HepG2 (cell line): Measurements from ENCODE around the gene KDM5B. TPM values are rescaled to one million over a fixed set of nuclear protein-coding genes. Genes with fewer than 3 reads are reported as not detected.

ENCODE experiments used
- ARHGAP35 ChIP-seq: sonication (generic); formaldehyde crosslinking; IDR thresholded peaks from 2 replicates; pipeline ENCODE4 v1.9.0; 2022; ENCODE audit warnings: mild to moderate bottlenecking, inconsistent platforms, moderate library complexity, missing genetic modification reagents, borderline replicate concordance
- HMG20B ChIP-seq: conservative IDR thresholded peaks from 2 replicates; pipeline ENCODE4 v1.6.1; 2016; ENCODE audit warnings: missing genetic modification reagents, missing compliant biosample characterization
- HOXA9 ChIP-seq: sonication (generic); formaldehyde crosslinking; IDR thresholded peaks from 2 replicates; pipeline ENCODE4 v1.8.1; 2022; ENCODE audit warnings: missing genetic modification reagents, mild to moderate bottlenecking, moderate library complexity, borderline replicate concordance
- RFXANK ChIP-seq: IDR thresholded peaks from 2 replicates; pipeline ENCODE4 v1.6.1; 2016
- ZNF30 ChIP-seq: sonication (generic); formaldehyde crosslinking; IDR thresholded peaks from 2 replicates; pipeline ENCODE4 v1.5.0; 2020; ENCODE audit warnings: mild to moderate bottlenecking, missing genetic modification reagents
- ZNF512B ChIP-seq: sonication (generic); formaldehyde crosslinking; IDR thresholded peaks from 2 replicates; pipeline ENCODE4 v1.5.1; 2020; ENCODE audit warnings: missing genetic modification reagents, mild to moderate bottlenecking, borderline replicate concordance
- ZNF576 ChIP-seq: sonication (generic); formaldehyde crosslinking; IDR thresholded peaks from 2 replicates; pipeline ENCODE4 v1.4.0; 2020; ENCODE audit warnings: mild to moderate bottlenecking, missing genetic modification reagents
- ZNF790 ChIP-seq: sonication (generic); formaldehyde crosslinking; IDR thresholded peaks from 2 replicates; pipeline ENCODE4 v1.8.0; 2022; ENCODE audit warnings: missing genetic modification reagents, mild to moderate bottlenecking, borderline replicate concordance
- polyA plus RNA-seq, 8 experiments: library from polyadenylated mRNA; depleted of rRNA in 3 of 8; stranded (reverse) in 7 of 8; unstranded in 1 of 8; fragments of >200 nt; fragmentation: Illumina TruSeq in 4 of 8; extraction: Trizol in 4 of 8; gene quantifications; 2 replicates each; pipeline versions ENCODE4 v1.2.1 to v1.2.3, GENCODE V29; 2011 to 2016; ENCODE audit warnings: low read depth in 4 of 8, missing spikeins in 1 of 8, mixed read lengths in 1 of 8; ENCODE audit not compliant: insufficient read depth in 1 of 8
- total RNA-seq, 5 experiments: library from RNA; depleted of rRNA; stranded (reverse); fragments of >200 nt; fragmentation: Illumina TruSeq; extraction: Trizol; gene quantifications; 2 replicates each; pipeline ENCODE4 v1.2.3, GENCODE V29; 2016; ENCODE audit warnings: low read depth in 1 of 5

Gene KDM5B
- total and polyA plus RNA-seq, 2 of the 13 experiments (the other 11 are each of a cell fraction or from before 2014, with no cell fraction given), result 34.2 to 35.4 TPM

GRCh38 chr1:202711949-202712635 is 96.1 kb downstream of the KDM5B start (continued):
- no peak for TF ChIP-seq ZNF30 (CRISPR knock-in tag)
- no peak for TF ChIP-seq HOXA9 (CRISPR knock-in tag)
- TF ChIP-seq RFXANK, result no peak
- no peak for TF ChIP-seq ZNF576 (CRISPR knock-in tag)
- TF ChIP-seq ARHGAP35 (CRISPR knock-in tag), result no peak
- TF ChIP-seq HMG20B (CRISPR knock-in tag), result no peak
- TF ChIP-seq ZNF512B, result no peak
- TF ChIP-seq ZNF790 (CRISPR knock-in tag), result no peak
- TF ChIP-seq, all 625 proteins: peak for 0
